Stimulated activated CD4-positive, alpha-beta T cell treated with anti-CD3 and anti-CD28 coated beads, Interleukin-15, amount 100 ng/mL, for 1 hour (primary cell): Measurements from ENCODE around the gene DCLK1.
"Not testable (repeated sequence)": the region's sequence is repeated elsewhere in the genome, so short reads cannot be mapped to it uniquely, and the experiment has no call there.

Experiments used
- DNase-seq, 2 donors: peaks; one replicate each; pipeline ENCODE4 v3.0.0-alpha.2; 2020; ENCODE audit warnings: low read depth in 1 of 2, low spot score in 1 of 2

DCLK1 gene

GRCh38 chr13:35988648-35989081, 142.5 kb downstream of the DCLK1 start:
- no peak for DNase-seq

DNA sequence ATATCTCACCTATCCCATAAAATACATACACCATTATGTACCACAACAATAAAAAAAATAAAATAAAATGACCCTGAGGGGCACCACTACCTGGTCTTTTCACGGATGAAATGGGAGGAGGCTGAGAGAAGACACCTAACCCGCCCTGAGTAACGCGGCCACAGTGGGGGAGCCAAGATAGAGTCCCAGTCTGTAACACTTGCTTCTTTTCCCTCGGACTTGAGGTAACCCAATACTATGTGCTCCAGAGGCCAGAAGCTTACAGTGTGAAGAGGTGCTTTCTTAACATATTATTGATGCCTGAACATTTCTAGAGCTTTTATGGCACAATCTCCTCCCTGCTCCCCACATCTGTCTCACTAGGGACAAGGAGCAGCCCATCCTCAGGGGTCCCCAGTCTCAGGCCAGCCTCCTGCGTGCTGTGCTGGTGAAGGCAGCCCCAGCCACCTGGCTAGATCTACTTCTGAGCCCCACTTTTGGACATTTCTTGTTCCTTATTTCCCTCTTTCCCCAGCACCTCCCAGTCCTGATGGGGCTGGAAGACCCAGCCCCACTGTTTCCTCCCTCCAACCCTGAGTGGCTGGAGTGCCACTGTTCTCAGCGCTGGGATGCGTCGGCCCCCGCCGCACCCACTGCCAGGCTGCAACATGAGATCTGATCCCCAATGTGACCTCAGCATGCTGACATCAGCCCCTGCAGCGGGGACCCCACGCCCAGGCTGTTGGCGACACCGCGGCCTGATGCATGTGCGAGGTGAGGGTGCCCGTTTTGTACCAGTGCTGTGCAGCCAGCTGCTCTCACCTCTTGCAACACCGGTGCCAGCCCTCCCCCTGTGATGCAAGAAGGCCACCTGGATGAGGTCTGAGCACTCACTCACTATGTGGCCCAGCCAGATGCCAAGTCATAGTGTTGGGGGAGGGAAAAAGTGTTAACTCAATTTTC, 143.3 kb downstream of the DCLK1 start:
- DNase-seq = no peak

DNA sequence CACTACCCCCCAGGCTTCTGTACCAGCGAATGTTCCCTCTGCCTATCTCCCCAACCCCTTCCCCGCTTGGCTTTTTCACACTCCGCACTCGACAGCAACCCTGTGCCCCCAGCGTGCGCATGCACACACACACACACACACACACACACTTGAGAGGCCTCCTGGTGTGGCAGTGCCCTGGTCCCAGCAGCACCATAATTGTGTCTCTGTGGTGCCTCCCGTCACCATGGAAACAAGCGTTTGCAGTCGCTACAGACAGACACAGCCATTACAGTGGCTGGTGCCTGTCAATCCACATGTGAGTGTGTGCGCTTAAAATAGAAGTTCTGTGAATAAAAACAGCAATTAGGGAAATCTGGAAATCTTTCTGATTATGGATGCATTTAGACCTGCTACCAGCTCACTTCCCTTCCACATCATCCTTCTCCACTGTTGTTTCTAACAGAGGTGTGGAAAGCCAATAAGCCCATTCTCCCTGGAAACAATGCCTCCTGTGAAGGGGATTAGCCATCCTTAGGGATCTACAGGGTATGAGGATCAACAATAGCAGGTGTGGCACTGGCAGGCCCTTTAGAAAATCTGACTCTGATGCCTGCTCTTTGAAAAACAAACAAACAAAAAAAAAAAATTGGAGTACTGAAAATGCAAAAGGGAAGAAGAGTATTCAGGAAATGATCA, 146.3 kb downstream of the DCLK1 start:
- no peak for DNase-seq

DNA sequence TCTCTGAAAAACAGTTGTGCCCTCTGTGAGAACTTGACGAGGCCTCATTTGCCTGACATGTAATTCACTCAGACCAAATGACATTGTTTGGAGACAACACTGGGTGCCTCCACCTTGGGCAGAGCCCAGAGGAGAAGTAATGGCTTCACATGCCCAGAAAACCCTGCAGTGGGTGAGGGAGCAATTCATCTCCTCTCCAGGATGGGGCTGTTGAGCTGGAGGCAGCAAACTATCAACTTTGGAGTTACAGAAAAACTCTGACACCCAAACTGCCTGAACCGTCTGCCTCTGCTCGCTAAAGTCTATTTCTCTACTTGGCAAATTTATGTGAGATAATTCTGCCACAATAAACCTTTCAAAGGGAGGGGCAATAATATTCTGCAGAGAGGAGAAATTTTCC, 146.9 kb downstream of the DCLK1 start:
- DNase-seq = no peak

DNA sequence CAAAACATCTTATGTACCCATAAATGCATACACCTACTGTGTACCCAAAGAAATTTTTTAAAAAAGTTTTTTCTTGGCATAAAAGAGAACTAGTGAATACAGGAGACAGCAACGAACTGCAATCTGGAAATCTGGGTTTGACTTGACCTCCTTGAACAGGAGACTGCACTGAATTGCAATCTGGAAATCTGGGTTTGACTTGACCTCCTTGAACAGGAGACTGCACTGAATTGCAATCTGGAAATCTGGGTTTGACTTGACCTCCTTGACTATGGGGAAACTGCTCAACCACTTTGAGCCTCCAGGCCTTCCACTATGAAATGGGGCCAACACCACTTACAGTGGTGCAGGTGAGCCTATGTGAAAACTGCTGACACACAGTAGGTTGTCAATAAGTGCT, 147.5 kb downstream of the DCLK1 start:
- DNase-seq = not testable (repeated sequence)

DNA sequence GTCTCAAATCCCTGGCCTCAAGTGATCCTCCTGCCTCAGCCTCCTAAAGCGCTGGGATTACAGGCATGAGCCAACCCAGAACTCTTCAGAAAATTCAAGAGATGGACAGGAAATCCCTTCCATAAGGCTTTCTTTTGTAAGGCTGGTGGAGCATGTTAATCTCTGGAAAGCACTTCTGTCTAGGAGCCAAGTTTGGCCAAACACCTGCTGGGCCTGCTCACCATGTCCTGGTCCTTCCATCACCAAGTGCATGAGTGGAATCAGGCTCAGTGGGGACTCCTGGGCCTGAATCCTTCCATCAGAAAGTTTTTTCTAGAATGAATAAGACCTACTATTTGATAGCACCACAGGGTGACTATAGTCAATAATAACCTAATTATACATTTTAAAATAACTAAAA, 148.0 kb downstream of the DCLK1 start:
- DNase-seq = no peak

DNA sequence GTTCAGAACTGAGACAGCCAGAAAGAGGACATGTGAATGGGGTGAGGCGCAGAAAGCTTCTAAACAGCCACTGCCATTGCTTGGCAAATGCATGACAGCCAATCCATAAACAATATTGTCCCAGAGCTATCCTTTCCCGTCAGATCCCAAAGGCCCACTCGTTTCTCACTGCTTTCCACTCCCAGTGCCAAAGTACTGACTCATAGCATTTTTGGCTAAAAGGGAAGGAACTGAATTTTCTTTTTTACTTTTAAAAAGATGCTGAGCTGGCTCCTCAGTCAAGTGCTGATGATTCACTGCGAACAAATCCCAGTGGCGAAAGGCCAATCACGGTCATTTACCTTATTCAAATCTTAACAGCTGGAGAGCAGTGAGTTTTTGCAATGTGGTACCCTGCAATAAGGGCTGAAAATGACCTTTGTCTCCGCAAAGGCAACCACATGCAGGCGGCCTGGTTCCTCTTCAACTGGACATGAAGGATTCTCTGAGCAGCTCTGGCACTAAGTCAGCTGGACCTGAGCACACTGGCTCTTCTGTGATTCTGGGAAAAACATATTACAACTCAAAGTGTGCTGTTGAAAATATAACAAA, 151.7 kb downstream of the DCLK1 start:
- DNase-seq = no peak

DNA sequence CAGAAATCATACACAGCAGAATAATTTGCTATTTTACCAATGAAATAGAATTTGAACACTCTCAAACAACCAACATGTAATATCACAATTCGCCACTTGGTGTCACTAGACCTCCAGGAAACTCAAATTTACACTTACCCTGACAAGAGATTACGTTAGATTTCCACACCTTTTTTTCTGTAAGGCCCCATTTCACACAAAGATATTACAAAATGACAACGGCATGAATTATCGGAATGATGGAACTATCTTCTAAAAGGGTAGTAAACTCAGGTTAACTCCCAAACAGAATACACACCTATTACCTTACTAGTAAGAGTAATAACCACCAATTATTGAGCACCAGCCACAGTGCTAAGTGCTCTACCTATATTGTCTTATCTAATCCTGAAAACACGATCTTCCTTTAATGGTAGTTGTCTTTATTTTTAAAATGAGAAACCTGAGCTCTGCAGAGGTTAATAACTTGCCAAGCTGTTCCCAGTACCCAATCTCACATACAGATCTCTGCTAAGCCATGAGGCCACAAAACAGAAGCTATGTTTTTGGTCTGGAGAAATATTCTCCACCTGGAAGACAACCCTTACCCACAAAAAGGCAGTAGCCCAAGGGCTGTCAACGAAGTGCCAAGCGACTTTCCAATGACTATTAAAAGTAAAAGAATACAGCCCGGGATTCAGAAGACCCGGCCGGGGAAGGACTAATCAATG, 152.4 kb downstream of the DCLK1 start:
- no peak for DNase-seq

DNA sequence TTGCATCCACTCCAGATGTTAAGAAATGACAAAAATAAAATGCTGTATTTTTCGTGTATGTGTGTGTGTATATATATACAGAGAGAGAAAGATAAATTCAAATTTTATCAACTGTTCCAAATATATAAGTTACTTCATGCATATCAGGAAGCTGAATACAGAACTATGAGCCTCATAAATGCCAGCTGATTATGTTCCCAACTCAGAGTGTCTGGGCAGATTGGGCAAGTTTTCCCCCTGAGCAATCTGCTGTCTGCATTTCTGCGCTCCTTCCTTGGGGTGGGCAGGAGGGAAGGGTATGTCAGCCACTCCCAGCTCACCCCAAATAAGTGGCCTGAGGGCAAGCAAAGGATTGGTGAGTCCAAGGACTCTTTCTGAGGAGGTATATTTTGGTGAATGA, 154.1 kb downstream of the DCLK1 start:
- DNase-seq = no peak

DNA sequence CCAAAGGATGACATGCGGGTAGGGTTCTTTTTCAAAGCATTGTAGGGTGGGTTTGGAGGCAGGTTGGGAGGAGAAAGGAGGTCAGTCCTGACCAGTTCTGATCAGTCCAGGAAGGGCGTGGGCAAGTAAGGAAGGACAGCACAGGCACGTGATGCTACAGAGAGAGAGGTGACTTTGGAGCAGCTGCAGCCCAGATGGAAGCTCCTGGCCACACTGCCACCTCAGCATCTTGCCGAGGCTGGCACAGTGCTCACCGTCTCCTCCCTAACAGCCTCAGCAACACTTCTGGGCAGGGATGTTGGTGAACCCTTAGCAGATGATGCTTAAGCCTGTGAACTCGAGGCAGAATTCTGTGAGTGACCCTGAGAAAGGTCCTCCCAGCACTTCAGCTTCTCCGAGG, 155.1 kb downstream of the DCLK1 start:
- DNase-seq = no peak

DNA sequence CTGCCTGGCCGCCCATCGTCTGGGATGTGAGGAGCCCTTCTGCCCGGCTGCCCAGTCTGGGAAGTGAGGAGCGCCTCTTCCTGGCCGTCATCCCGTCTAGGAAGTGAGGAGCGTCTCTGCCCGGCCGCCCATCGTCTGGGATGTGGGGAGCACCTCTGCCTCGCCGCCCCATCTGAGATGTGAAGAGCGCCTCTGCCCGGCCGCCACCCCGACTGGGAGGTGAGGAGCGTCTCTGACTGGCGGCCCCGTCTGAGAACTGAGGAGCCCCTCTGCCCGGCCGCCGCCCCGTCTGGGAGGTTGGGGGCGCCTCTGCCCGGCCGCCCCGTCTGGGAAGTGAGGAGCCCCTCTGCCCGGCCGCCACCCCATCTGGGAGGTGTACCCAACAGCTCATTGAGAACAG, 164.2 kb downstream of the DCLK1 start:
- not testable (repeated sequence) for DNase-seq

DNA sequence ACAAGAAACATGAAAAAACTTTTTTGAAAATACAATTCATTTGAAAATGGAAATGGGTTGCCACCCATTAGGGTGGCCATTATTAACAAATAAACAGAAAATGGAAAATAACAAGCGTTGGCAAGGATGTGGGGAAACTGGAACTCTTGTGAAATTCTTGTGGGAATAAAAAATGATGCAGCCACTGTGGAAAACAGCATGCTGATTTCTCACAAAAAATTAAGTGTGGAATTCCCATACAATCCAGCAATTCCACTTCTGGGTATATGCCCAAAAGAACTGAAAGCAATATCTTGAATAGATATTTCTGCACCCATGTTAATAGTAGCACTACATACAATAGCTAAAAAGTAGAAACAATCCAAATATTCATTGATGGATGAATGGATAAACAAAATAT, 165.2 kb downstream of the DCLK1 start:
- DNase-seq = no peak

DNA sequence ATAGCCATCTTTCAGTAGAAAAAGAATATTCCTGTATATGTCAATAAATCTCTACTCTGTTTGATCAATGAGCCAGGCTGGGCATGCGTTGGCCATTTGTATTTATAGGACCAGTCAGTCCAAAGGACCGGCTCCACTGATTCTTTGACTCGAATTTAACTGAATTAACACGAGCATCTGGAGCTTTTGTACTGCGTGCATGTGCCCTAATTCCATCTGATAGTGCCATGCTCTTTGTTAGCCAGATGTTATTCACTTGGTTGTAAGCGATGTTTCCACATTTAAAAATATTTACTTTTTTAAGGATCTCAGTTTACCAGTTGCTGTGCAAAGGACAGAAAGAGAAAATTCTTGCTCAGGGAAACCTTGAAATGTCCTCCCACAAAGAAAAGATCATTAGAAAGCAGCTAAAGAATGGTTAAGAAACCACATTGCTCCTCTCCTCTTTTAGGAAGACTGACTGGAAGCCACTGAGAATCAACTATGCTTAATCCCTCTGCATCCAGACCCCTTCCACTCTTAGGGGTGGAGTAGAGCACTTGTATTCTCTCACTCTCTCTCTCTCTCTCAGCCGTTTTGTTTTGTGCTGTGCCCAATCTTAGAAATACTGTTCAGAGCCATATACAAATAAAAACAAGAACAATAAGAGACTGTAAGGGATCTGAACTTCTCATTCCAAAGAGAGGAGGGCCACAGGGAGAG, 165.8 kb downstream of the DCLK1 start:
- DNase-seq = no peak

DNA sequence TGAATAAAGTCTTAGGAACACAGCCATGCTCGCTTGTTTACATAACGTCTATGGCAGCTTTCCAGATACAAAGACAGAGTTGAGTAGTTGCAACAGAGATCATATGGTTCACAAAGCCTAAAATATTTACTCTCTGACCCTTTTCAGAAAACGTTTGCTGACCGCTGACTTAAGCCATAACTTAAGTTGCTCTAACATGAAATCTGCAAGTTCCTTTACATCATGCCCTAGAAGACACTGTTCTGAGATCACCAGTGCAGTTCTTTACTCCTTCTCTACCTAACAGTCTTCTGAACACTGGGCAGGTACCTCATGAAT, 166.4 kb downstream of the DCLK1 start:
- DNase-seq = no peak

- DNase-seq = no peak
Measured at GRCh38 chr13:35964011-35964862, 166.9 kb downstream of the DCLK1 start.

GRCh38 chr13:35961461-35962220, 169.5 kb downstream of the DCLK1 start:
- no peak for DNase-seq

DNA sequence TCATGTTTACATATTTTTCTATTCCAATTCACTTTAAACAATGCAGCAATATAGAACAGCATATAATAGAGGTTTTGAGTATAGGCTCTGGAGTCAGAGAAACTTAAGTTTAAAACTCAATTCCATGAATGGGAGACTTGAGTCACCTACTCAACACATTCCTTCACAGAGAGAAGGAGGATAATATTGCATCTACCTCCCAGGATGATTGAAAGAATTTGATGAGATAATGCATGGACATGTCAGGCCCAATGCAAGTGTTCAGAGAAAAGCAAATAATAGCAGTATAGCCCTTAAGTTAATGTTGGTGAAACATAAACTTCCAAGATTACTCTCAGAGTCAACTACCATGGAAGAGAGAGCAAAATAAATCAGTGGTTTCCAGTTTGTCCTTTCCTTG, 170.2 kb downstream of the DCLK1 start:
- no peak for DNase-seq

DNA sequence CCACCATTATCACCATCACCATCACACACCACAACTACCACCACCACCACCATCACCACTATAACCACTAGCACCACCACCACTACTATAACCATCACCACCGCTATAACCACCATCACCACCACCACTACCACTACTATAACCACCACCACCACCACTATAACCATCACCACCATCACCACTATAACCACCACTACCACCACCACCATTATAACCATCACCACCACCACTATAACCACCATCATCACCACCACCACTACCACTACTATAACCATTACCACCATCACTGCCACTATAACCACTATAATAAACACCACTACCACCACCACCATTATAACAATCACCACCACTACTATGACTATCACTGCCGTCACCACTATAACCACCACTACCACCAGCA, 173.2 kb downstream of the DCLK1 start:
- no peak for DNase-seq

DNA sequence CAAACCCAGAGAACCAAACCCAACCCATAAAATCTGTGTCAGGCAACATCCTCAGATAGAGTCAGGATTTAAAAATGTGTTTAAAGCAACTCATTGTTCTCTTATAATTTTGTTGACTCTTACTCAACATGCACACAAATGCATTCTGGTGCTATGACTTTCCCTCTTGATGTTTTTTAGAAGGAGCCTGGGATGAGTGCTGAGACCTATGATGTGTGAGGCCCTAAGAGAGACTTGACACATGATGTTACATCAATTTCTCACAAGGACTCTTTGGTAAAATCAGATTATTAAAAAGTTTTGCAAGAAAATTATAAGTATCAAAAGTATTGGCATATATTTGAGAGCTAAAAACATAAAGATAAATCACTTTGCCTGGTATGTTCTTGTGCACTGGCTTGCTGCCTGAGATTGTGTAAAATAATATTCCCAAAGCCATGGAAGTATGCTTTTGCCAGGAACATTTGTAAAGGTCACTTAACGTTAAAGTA, 173.9 kb downstream of the DCLK1 start:
- DNase-seq = no peak
